BLaER1 treated with 17β-estradiol and CSF1 and Interleukin-3, amounts not matched to agents 10 nM and 100 nM (cell line): ENCODE data around the gene ERAL1.
"Not testable (repeated sequence)": the region's sequence is repeated elsewhere in the genome, so short reads cannot be mapped to it uniquely, and the experiment has no call there.

ENCODE experiments used
- H3K27ac ChIP-seq, 11 experiments: shearing (Covaris generic); formaldehyde crosslinking; 2 replicates each; pipeline ENCODE4 v1.8.1; 2022
- H3K27me3 ChIP-seq, 11 experiments: shearing (Covaris generic); formaldehyde crosslinking; 2 replicates each; pipeline ENCODE4 v1.8.1; 2022
- H3K36me3 ChIP-seq, 11 experiments: shearing (Covaris generic); formaldehyde crosslinking; 2 replicates each; pipeline ENCODE4 v1.8.1; 2022
- H3K4me1 ChIP-seq, 10 experiments: shearing (Covaris generic); formaldehyde crosslinking; 2 replicates each; pipeline ENCODE4 v1.8.1; 2022
- H3K4me2 ChIP-seq, 11 experiments: shearing (Covaris generic); formaldehyde crosslinking; 2 replicates each; pipeline ENCODE4 v1.8.1; 2022
- H3K4me3 ChIP-seq, 10 experiments: shearing (Covaris generic); formaldehyde crosslinking; 2 replicates each; pipeline ENCODE4 v1.8.1; 2022
- H3K9ac ChIP-seq, 11 experiments: shearing (Covaris generic); formaldehyde crosslinking; 2 replicates each; pipeline ENCODE4 v1.8.1; 2022
- H3K9me3 ChIP-seq, 11 experiments: shearing (Covaris generic); formaldehyde crosslinking; replicated peaks in 1 of 11; 2 replicates each; pipeline ENCODE4 v1.8.1; 2022
- H4K20me1 ChIP-seq, 11 experiments: shearing (Covaris generic); formaldehyde crosslinking; 2 replicates each; pipeline ENCODE4 v1.8.1; 2022
- Cebpa-rat ChIP-seq, 11 experiments: shearing (Covaris generic); IDR thresholded peaks; 2 replicates each; pipeline ENCODE4 v1.8.1; 2022

The ERAL1 gene

DNA sequence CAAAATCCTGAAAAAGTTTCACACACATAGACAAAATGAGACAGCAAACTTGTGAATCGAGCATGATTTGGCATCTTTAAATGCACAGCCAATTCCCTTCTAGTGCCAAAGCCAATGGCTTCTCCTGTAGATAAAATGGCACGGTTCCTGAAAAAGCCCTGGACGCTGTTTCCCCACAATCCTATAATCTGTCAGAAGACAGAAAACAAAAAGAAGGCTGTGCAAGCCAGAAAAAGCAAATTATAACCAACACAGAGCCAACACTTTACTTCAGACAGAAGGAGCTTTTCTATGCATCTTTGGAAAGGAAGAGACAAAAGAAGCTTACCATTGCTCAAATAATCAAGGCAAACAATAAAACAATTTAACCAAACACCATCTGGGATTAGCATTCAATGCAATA lies 36.0 kb upstream of the ERAL1 start:
- Histone ChIP-seq H3K9ac (no peak overlapping the region), H4K20me1 (peaks cover 0 to 52% (median 23%) of the 10 kb centered on the region in 11 experiments; a peak in 12 of 22 replicates), H3K9me3 (no peaks in the 10 kb centered on the region), H3K4me3 (no peak overlapping the region), H3K4me1 (peaks cover under 1 to 8% (median 2%) of the 10 kb centered on the region in 10 experiments; a peak in 15 of 20 replicates), H3K36me3 (0 out of 22 replicates have a peak, but pooled peaks cover 0 to 6% (median 0%) of the 10 kb centered on the region in 11 experiments), H3K4me2 (no peak overlapping the region), H3K27ac (no peak overlapping the region), H3K27me3 (no peaks in the 10 kb centered on the region)
- no peak for TF ChIP-seq Cebpa-rat (IDR thresholded peaks at IDR 0.05)

DNA sequence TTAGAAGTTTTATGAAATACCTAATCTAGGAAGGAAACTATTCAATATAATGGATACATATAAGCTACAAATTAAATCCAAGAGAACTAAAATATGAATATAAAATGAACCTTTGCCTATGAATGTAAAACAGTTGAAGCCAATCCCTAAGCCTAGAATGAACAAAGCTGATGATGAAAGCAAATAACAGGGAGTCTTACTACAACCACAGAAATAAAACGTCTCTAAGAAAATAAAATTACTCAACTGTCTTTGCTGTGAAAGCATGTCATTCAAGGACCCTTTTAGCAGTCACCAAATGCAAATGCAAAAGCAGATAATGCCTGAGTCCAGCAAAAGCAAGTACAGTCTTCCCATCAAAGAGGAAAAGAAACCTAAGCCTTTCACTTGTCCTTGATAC lies 35.2 kb upstream of the ERAL1 start:
- no peaks in the 10 kb centered on the region for H3K27me3 ChIP-seq
- H4K20me1 ChIP-seq, result peaks cover 0 to 60% (median 23%) of the 10 kb centered on the region in 11 experiments; a peak in 12 of 22 replicates
- H3K36me3 ChIP-seq, result 0 out of 22 replicates have a peak, but pooled peaks cover 0 to 6% (median 0%) of the 10 kb centered on the region in 11 experiments
- peaks cover 0 to 4% (median 0%) of the 10 kb centered on the region in 10 experiments; a peak in 1 of 20 replicates for H3K4me1 ChIP-seq
- no peaks in the 10 kb centered on the region for H3K9me3 ChIP-seq
- no peak overlapping the region for H3K27ac ChIP-seq
- H3K4me2 ChIP-seq, result no peak overlapping the region
- no peak for TF ChIP-seq Cebpa-rat (IDR thresholded peaks at IDR 0.05)
- no peak overlapping the region for H3K4me3 ChIP-seq
- no peak overlapping the region for H3K9ac ChIP-seq

DNA sequence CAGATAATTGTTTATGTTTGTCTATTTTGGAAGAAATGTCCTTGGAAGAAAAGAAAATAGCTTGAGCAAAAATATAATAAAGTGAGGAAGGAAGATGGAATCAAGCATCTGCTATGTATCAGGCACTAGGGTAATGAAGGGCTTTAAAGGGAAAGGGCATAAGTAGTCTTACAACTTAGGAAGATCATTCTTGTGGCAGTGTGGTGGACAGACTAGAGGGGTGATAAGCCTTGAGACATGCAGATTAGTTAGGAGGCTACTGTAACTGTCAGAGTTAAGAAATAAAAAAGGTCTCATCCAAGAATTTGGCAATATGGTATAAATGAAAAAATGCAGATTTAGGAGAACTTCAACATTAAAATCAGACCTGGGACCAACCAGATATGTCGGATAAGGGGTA lies 27.1 kb upstream of the ERAL1 start:
- Histone ChIP-seq H3K27me3 (no peaks in the 10 kb centered on the region), H3K9me3 (no peaks in the 10 kb centered on the region), H4K20me1 (peaks cover 3 to 81% (median 27%) of the 10 kb centered on the region in 11 experiments; a peak in 14 of 22 replicates), H3K4me2 (no peak overlapping the region), H3K4me3 (no peak overlapping the region), H3K27ac (no peak overlapping the region), H3K36me3 (peaks cover 24 to 54% (median 32%) of the 10 kb centered on the region in 11 experiments), H3K9ac (no peak overlapping the region), H3K4me1 (peaks cover 0 to 3% (median 0%) of the 10 kb centered on the region in 10 experiments; a peak in 1 of 20 replicates)
- TF ChIP-seq Cebpa-rat (IDR thresholded peaks at IDR 0.05), result no peak

DNA sequence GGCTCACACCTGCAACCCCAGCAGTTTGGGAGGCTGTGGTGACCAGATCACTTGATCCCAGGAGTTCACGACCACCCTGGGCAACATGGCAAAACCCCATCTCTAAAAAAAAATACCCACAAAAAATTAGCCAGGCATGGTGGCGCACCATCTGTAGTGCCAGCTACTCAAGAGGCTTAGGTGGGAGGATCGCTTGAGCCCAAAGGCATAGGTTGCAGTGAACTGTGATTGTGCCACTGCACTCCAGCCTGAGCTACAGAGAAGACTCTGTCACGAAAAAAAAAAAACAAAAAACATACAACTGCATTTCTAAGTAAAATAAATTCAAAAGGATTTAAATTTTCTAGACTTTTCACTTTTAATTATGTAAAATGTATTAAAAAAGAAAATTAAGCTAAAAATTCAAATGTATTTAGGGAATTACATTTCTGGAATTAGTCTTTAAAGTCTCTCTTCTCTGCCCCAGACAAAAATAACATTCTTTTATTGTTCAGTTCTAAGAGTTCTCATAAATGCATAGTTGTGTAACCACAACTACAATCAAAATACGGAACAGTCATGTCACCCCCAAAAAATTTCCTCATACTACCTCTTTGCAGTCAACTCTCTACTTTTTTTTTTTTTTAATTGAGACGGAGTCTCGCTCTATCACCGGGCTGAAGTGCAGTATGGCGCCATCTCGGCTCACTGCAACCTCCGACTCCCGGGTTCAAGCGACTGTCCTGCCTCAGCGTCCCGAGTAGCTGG lies 26.3 kb upstream of the ERAL1 start:
- H3K4me2 ChIP-seq, result no peak overlapping the region
- no peak overlapping the region for H3K4me3 ChIP-seq
- H3K27ac ChIP-seq, result no peak overlapping the region
- H3K9me3 ChIP-seq, result no peaks in the 10 kb centered on the region
- no peaks in the 10 kb centered on the region for H3K27me3 ChIP-seq
- peaks cover 0 to 3% (median 0%) of the 10 kb centered on the region in 10 experiments; a peak in 1 of 20 replicates for H3K4me1 ChIP-seq
- H3K36me3 ChIP-seq, result peaks cover 24 to 61% (median 35%) of the 10 kb centered on the region in 11 experiments
- H3K9ac ChIP-seq, result no peak overlapping the region
- H4K20me1 ChIP-seq, result peaks cover 1 to 82% (median 26%) of the 10 kb centered on the region in 11 experiments; a peak in 16 of 22 replicates
- TF ChIP-seq Cebpa-rat (IDR thresholded peaks at IDR 0.05), result no peak

DNA sequence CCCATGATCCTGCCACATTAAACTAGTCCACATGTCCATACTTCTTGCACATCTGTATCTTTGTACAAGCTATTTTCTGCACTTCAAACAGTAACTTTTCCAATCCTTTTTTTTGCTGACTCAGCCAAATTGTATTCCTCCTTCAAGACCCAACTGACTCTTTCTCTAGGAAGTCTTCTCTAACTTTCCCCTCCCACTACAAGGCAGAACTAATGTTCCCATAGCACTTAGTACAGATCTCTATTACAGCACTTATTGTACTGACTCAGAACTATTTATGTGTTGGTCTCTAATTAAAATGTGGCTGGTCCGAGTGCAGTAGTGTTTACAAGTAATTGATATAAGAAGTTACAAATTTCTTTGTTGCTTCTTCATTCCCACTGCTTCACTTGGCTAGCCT lies 20.4 kb upstream of the ERAL1 start:
- Histone ChIP-seq H3K9me3 (no peaks in the 10 kb centered on the region), H3K4me2 (peak overlapping the region in 3 of 11 experiments; percentile 25 to 43 (median 40); a peak in 2 of 22 replicates), H3K36me3 (peaks cover 20 to 58% (median 35%) of the 10 kb centered on the region in 11 experiments), H3K9ac (no peak overlapping the region), H3K4me1 (peaks cover 10 to 29% (median 22%) of the 10 kb centered on the region in 10 experiments), H3K4me3 (no peak overlapping the region), H3K27me3 (no peaks in the 10 kb centered on the region), H3K27ac (no peak overlapping the region), H4K20me1 (peaks cover 4 to 95% (median 64%) of the 10 kb centered on the region in 11 experiments; a peak in 20 of 22 replicates)
- no peak for TF ChIP-seq Cebpa-rat (IDR thresholded peaks at IDR 0.05)

DNA sequence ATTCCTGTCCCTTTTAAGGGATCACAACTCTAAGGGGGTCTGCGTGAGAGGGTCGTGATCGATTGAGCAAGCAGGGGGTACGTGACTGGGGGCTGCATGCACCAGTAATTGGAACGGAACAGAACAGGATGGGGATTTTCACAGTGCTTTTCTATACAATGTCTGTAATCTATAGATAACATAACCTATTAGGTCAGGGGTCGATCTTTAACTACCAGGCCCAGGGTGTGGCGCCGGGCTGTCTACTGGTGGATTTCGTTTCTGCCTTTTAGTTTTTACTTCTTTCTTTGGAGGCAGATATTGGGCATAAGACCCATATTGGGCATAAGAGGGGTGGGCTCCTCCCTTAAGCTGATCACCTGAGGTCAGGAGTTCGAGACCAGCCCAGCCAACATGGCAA lies 18.3 kb upstream of the ERAL1 start:
- not testable (repeated sequence) for H3K4me2 ChIP-seq, H3K27ac ChIP-seq
- peaks cover 31 to 50% (median 43%) of the 10 kb centered on the region in 10 experiments for H3K4me1 ChIP-seq

DNA sequence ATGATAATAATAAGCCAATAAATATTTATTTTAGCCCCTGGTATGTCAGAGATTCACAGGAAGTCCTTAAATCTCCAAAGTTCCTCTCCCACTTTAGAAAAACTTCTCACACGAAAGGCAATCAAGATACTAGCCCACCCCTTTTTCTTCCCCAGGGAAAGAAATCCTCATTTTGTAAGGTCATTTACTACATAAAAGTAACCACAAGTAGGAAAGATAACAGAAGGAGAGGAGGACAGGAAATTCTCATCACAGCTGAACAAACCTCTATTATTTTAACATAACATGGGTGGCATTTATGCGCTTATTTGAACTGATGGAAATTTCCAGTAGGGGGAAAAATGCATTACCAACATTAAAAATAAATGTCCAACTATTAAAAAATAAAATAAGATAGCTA lies 15.6 kb upstream of the ERAL1 start:
- Histone ChIP-seq H3K4me2 (peak overlapping the region; percentile 45 to 96 (median 71); a peak in 21 of 22 replicates), H3K27me3 (no peaks in the 10 kb centered on the region), H3K36me3 (peaks cover 0 to 11% (median under 1%) of the 10 kb centered on the region in 11 experiments; a peak in 5 of 22 replicates), H4K20me1 (peaks cover 4 to 79% (median 72%) of the 10 kb centered on the region in 11 experiments; a peak in 20 of 22 replicates), H3K9ac (peak overlapping the region in 3 of 11 experiments; percentile 30 to 52 (median 38); a peak in 3 of 22 replicates), H3K27ac (no peak overlapping the region), H3K4me3 (no peak overlapping the region), H3K4me1 (peaks cover 34 to 62% (median 55%) of the 10 kb centered on the region in 10 experiments), H3K9me3 (no peaks in the 10 kb centered on the region)
- TF ChIP-seq Cebpa-rat (IDR thresholded peaks at IDR 0.05), result no peak

More for the DNA sequence above, 18.3 kb upstream of the ERAL1 start:
- not testable (repeated sequence) for H3K27me3 ChIP-seq, H3K4me3 ChIP-seq, H3K9ac ChIP-seq, H3K9me3 ChIP-seq
- peaks cover 4 to 99% (median 85%) of the 10 kb centered on the region in 11 experiments; a peak in 20 of 22 replicates for H4K20me1 ChIP-seq
- peaks cover 3 to 37% (median 14%) of the 10 kb centered on the region in 11 experiments; a peak in 16 of 22 replicates for H3K36me3 ChIP-seq

DNA sequence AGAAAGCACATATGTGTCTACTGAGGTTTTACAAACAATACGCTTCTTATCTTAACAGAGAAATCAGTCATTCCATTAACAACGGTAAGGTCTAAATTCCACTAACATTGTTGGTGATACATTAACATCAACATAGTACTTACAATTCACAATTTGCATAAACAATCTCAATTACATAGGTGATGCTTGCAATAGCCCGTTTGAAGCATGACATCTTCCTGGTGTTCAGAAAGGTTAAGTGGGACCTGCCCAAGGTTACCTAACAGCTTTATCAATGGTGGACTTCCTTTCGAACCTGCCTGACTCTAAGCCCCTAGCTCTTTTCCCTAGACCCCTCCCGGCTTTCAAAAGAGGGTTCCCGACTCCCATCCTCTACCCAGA lies 12.9 kb upstream of the ERAL1 start:
- Histone ChIP-seq H3K4me3 (peak overlapping the region; percentile 75 to 95 (median 84)), H3K36me3 (no peaks in the 10 kb centered on the region), H3K4me1 (peaks cover 34 to 48% (median 46%) of the 10 kb centered on the region in 10 experiments), H4K20me1 (peaks cover 0 to 52% (median 45%) of the 10 kb centered on the region in 11 experiments; a peak in 19 of 22 replicates), H3K9ac (peak overlapping the region; percentile 76 to 90 (median 86)), H3K4me2 (peak overlapping the region; percentile 82 to 96 (median 86)), H3K27ac (peak overlapping the region; percentile 40 to 83 (median 76); a peak in 21 of 22 replicates), H3K9me3 (no peaks in the 10 kb centered on the region), H3K27me3 (no peaks in the 10 kb centered on the region)
- no peak for TF ChIP-seq Cebpa-rat (IDR thresholded peaks at IDR 0.05)
